Gastrocnemius medialis (tissue), 4 donors: ENCODE measurements around the gene BDH1.

Experiments
- CTCF ChIP-seq, 5 experiments: fragments of 450-650 bp in 3 of 5; fragments of 200-600 bp in 2 of 5; sonication (generic) in 2 of 5; IDR thresholded peaks in 4 of 5; conservative IDR thresholded peaks in 1 of 5; 1 replicate in 4 of 5; 2 replicates in 1 of 5; pipeline ENCODE4 v1.5.1; 2016 to 2019; ENCODE audit warnings: antibody characterized with exemption in 5 of 5, mild to moderate bottlenecking in 3 of 5, moderate library complexity in 3 of 5
- POLR2A ChIP-seq, 2 donors: fragments of 450-650 bp; IDR thresholded peaks; one replicate each; pipeline ENCODE4 v1.6.1; 2017; ENCODE audit warnings: antibody characterized with exemption in 2 of 2, mild to moderate bottlenecking in 2 of 2, moderate library complexity in 2 of 2

- TF ChIP-seq CTCF (IDR thresholded peaks at IDR 0.05 in 4 of 5, conservative IDR thresholded peaks at IDR 0.05 in 1 of 5), result no peak
- no peak for TF ChIP-seq POLR2A (IDR thresholded peaks at IDR 0.05)
Measured at GRCh38 chr3:197554196-197554561, 1.6 kb downstream of the BDH1 start.
